Esophagus squamous epithelium (tissue), 5 donors: Measurements from ENCODE around the gene UAP1. TPM values are rescaled to one million over a fixed set of nuclear protein-coding genes. Genes with fewer than 3 reads are reported as not detected.
"Not testable (repeated sequence)": the region's sequence is repeated elsewhere in the genome, so short reads cannot be mapped to it uniquely, and the experiment has no call there.

ENCODE experiments used
- DNase-seq: peaks from one replicate; lab custom pipeline; 2025; lab: John Stamatoyannopoulos, UW
- H3K27ac ChIP-seq, 4 donors: fragments of 200-600 bp; sonication (generic); one replicate each; pipeline ENCODE4 v1.5.1; 2016 to 2019; ENCODE audit warnings: mild to moderate bottlenecking in 1 of 4
- H3K27me3 ChIP-seq, 4 donors: fragments of 200-600 bp; sonication (generic); 1 replicate in 3 of 4; 2 replicates in 1 of 4; pipeline versions ENCODE4 v1.5.1 to v1.6.0; 2017 to 2021; ENCODE audit warnings: antibody characterized with exemption in 1 of 4
- H3K36me3 ChIP-seq, 3 donors: fragments of 200-600 bp; sonication (generic); one replicate each; pipeline ENCODE4 v1.5.1; 2016 to 2019
- H3K4me1 ChIP-seq, 3 donors: fragments of 200-600 bp; sonication (generic); one replicate each; pipeline ENCODE4 v1.5.1; 2017 to 2019
- H3K4me3 ChIP-seq, 4 donors: fragments of 200-600 bp; sonication (generic); 1 replicate in 3 of 4; 2 replicates in 1 of 4; pipeline ENCODE4 v1.5.1; 2016 to 2019; ENCODE audit warnings: mild to moderate bottlenecking in 2 of 4, moderate library complexity in 1 of 4
- H3K9me3 ChIP-seq, 3 donors: fragments of 200-600 bp; sonication (generic); one replicate each; pipeline ENCODE4 v1.5.1; 2016 to 2019
- POLR2A ChIP-seq, 4 donors: fragments of 450-650 bp; IDR thresholded peaks; one replicate each; pipeline ENCODE4 v1.6.1; 2017; ENCODE audit warnings: antibody characterized with exemption in 4 of 4, mild to moderate bottlenecking in 4 of 4, moderate library complexity in 3 of 4
- WGBS, 2 donors: methylation state at CpG; one replicate each; pipeline ENCODE4 v1.1.5; 2018; 5-methylcytosine and 5-hydroxymethylcytosine counted together
- intact Hi-C: fragments of 100-400 bp; cut with DNase I; formaldehyde crosslinking; loops from one replicate; pipeline ENCODE4 v1.15.0; 2022
- total RNA-seq, 4 donors: library from RNA; depleted of rRNA; stranded (reverse); fragments of >200 nt; gene quantifications; one replicate each; pipeline ENCODE4 v1.1.0, GENCODE V29; 2016
- TF ChIP-seq, protein P1 (sequence below), 6 experiments: fragments of 450-650 bp in 4 of 6; fragments of 200-600 bp in 2 of 6; sonication (generic) in 2 of 6; IDR thresholded peaks; one replicate each; pipeline ENCODE4 v1.5.1; 2016 to 2019; ENCODE audit warnings: antibody characterized with exemption in 6 of 6, mild to moderate bottlenecking in 4 of 6, moderate library complexity in 4 of 6
- donor health status: DM: yes; HTN: yes; CAD: no.

Gene UAP1
- total RNA-seq, 4 donors from 2014 or later: 36.4 to 64.3 (median 49.3) TPM

DNA sequence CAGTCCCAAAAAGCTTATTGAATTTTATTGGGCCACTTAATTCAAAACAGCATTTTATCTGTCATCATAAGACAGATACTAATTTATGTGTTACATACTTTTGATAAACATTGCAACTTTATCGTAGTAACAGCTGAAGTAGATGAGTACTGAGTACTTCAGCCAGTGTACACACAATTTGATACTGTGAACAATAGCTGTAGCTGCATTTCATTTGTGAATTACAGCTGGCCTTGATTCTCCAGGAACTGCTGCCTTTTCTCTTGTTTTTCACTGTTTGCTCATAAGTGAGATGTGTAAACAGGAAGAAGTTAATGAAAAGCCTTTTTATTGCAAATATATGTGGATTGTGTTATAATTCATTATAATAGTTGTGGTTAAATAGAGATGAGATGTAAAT, 10.2 kb downstream of the UAP1 start:
- Histone ChIP-seq H3K27me3 (no peaks in the 10 kb centered on the region), H3K36me3 (peaks cover 0 to 24% (median 2%) of the 10 kb centered on the region in 3 donors), H3K27ac (no peak overlapping the region), H3K4me3 (no peak overlapping the region), H3K9me3 (no peaks in the 10 kb centered on the region), H3K4me1 (peaks cover 0 to 44% (median 7%) of the 10 kb centered on the region in 3 donors)
- TF ChIP-seq POLR2A (IDR thresholded peaks at IDR 0.05): no peak
- TF ChIP-seq, protein P1, sequence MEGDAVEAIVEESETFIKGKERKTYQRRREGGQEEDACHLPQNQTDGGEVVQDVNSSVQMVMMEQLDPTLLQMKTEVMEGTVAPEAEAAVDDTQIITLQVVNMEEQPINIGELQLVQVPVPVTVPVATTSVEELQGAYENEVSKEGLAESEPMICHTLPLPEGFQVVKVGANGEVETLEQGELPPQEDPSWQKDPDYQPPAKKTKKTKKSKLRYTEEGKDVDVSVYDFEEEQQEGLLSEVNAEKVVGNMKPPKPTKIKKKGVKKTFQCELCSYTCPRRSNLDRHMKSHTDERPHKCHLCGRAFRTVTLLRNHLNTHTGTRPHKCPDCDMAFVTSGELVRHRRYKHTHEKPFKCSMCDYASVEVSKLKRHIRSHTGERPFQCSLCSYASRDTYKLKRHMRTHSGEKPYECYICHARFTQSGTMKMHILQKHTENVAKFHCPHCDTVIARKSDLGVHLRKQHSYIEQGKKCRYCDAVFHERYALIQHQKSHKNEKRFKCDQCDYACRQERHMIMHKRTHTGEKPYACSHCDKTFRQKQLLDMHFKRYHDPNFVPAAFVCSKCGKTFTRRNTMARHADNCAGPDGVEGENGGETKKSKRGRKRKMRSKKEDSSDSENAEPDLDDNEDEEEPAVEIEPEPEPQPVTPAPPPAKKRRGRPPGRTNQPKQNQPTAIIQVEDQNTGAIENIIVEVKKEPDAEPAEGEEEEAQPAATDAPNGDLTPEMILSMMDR (IDR thresholded peaks at IDR 0.05): no peak
- 74 to 84% methylated on average over 1 of the region's 1 CpG for WGBS, 2 donors
- no peak for DNase-seq
- intact Hi-C loops: no loop called here

DNA sequence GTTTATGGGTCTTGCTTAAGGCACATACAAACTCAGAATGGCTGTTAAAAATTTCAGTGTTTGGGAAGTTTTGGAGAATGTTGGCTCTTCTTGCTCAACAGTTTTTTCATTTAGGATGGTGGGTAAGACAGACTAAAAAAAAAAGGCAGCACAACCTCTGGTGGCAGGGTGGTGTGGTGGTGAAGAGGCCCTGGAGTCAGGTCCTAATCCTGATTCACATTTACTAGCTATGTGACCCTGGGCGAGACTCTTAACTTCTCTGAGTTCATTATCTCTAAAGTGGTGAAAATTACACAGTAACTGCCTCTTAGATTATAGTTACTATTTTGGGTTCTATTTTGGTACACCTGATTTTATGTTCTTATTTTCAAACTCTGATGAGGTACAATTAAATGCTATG, 11.6 kb downstream of the UAP1 start:
- H3K27ac ChIP-seq: no peak overlapping the region

DNA sequence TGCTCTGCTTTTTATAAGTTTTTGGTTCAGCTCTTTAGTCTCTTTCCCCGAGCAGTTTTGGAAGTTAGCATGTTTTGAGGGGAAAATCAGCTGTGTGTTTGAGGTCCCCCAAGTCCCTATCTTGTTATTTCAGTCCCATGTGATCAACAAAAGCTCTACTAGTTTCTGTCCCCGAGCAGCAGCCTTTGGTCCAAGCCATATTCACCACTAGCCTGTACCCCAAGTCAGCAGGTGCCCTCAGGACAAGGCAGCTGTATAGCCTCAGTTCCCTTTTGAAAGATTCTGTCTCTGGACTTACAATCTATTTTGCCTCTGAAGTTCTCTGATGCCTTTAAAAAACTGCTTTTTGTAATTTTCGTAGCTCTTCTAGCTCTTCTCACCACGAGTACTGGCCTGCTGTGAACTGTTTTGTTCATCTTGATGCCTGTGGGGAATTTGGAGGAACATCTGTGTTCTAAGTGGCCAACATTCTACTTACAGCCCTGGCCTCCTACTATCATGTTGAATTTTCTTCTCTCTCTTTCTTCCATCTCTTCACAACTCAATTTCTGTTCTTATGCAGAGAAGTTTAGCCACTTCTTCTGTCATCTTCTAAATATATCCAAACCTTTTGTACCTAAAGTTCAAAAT, 16.7 kb downstream of the UAP1 start:
- intact Hi-C loops: no loop called here
- Histone ChIP-seq H3K4me3 (no peak overlapping the region), H3K36me3 (peaks cover 0 to 67% (median 0%) of the 10 kb centered on the region in 3 donors), H3K4me1 (peaks cover 0 to 4% (median 0%) of the 10 kb centered on the region in 3 donors), H3K27ac (no peak overlapping the region), H3K9me3 (no peaks in the 10 kb centered on the region), H3K27me3 (no peaks in the 10 kb centered on the region)
- 65 to 72% methylated on average over 3 to 4 of the region's 4 CpGs for WGBS, 2 donors
- no peak for DNase-seq
- no peak for TF ChIP-seq POLR2A (IDR thresholded peaks at IDR 0.05)
- TF ChIP-seq, protein P1 (IDR thresholded peaks at IDR 0.05): no peak

More for the DNA sequence above, 11.6 kb downstream of the UAP1 start:
- no peaks in the 10 kb centered on the region for H3K27me3 ChIP-seq
- no peak overlapping the region for H3K4me3 ChIP-seq
- 85 to 93% methylated on average over 1 of the region's 1 CpG for WGBS, 2 donors
- peaks cover 0 to 31% (median 4%) of the 10 kb centered on the region in 3 donors for H3K4me1 ChIP-seq
- DNase-seq: no peak
- H3K9me3 ChIP-seq: no peaks in the 10 kb centered on the region
- TF ChIP-seq, protein P1 (IDR thresholded peaks at IDR 0.05): no peak
- TF ChIP-seq POLR2A (IDR thresholded peaks at IDR 0.05): no peak
- H3K36me3 ChIP-seq: peaks cover 0 to 24% (median 0%) of the 10 kb centered on the region in 3 donors
- intact Hi-C loops: no loop called here

DNA sequence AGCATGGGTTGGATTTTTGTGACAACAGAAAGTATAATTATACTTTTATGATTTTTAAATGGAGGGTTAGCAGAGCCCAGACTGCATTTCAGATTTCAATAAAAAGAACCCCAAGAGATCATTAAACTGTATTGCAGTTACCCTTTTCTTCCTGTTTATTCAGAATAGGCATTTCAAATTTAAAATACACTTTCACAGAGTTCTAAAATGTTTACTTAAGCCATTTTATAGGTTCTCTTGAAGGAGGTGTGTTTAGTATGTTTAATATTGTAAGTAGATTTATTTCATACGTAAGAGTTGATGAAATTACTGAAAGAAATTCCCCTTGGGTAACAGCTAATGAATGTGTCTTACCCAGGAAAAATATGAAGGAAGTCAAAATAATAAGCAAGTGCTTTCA, 17.4 kb downstream of the UAP1 start:
- no peak overlapping the region for H3K27ac ChIP-seq
- H3K4me1 ChIP-seq: peaks cover 0 to 12% (median 0%) of the 10 kb centered on the region in 3 donors
- H3K9me3 ChIP-seq: no peaks in the 10 kb centered on the region
- 88 to 89% methylated on average over 1 of the region's 1 CpG for WGBS, 2 donors
- no peak for DNase-seq
- H3K27me3 ChIP-seq: no peaks in the 10 kb centered on the region
- intact Hi-C loops: no loop called here
- TF ChIP-seq POLR2A (IDR thresholded peaks at IDR 0.05): no peak
- TF ChIP-seq, protein P1 (IDR thresholded peaks at IDR 0.05): no peak
- no peak overlapping the region for H3K4me3 ChIP-seq
- peaks cover 0 to 75% (median 0%) of the 10 kb centered on the region in 3 donors for H3K36me3 ChIP-seq

DNA sequence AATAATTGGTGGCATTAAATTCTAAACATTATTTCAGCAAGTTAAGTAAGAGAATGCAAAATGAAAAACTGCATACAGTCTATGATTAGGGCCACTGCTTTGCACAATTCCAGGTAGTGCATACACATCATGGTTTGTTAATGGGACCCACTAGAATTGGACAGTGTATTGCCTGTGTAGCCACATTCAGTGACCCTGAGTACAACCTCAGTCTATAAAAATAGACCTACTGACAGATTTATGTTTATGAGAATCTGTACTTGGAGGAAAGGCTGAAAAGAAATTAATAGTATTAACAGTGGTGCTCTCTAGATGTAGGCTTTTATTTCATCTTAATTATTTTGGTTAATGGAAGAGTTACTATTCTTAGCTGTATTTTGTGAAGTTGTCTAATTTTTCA, 18.8 kb downstream of the UAP1 start:
- Histone ChIP-seq H3K27ac (no peak overlapping the region), H3K4me1 (peaks cover 0 to 25% (median 0%) of the 10 kb centered on the region in 3 donors), H3K4me3 (no peak overlapping the region), H3K36me3 (peaks cover 0 to 86% (median 0%) of the 10 kb centered on the region in 3 donors), H3K27me3 (no peaks in the 10 kb centered on the region), H3K9me3 (no peaks in the 10 kb centered on the region)
- intact Hi-C loops: no loop called here
- TF ChIP-seq POLR2A (IDR thresholded peaks at IDR 0.05): no peak
- TF ChIP-seq, protein P1 (IDR thresholded peaks at IDR 0.05): no peak
- DNase-seq: no peak

DNA sequence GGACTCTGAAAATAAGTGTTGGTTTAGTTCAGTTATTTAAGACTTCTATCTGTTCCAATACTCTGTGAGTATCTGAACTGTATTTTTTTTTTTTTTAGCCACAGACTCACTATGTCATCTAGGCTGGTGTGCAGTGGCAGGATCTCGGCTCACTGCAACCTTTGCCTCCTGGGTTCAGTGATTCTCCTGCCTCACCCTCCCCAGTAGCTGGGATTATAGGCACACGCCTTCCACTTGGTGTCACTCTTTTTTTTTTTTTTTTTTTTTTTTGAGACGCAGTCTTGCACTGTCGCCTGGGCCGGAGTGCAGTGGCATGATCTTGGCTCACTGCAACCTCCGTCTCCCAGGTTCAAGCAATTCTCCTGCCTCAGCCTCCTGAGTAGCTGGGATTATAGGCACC, 21.4 kb downstream of the UAP1 start:
- 69 to 73% methylated on average over 6 of the region's 6 CpGs for WGBS, 2 donors
- H3K27ac ChIP-seq, intact Hi-C loops, H3K4me3 ChIP-seq, DNase-seq, H3K9me3 ChIP-seq, H3K27me3 ChIP-seq: not testable (repeated sequence)
- peaks cover 0 to 93% (median 4%) of the 10 kb centered on the region in 3 donors for H3K36me3 ChIP-seq
- H3K4me1 ChIP-seq: peaks cover 0 to 40% (median 0%) of the 10 kb centered on the region in 3 donors

DNA sequence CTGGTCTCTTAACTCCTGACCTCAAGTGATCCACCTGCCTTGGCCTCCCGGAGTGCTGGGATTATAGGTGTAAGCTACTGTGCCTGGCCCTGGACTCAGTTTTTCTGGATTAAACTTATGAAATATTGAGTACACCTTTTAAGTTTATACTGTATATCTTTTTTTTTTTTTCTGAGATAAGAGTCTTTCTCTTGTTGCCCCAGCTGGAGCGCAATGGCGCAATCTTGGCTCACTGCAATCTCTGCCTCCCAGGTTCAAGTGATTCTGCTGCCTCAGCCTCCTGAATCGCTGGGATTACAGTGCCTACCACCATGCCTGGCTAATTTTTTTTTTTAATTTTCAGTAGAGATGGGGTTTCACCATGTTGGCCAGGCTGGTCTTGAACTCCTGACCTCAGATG, 23.6 kb downstream of the UAP1 start:
- H3K4me3 ChIP-seq, H3K27ac ChIP-seq, intact Hi-C loops, DNase-seq, H3K9me3 ChIP-seq, H3K27me3 ChIP-seq: not testable (repeated sequence)
- 95 to 97% methylated on average over 4 of the region's 4 CpGs for WGBS, 2 donors
- peaks cover 4 to 90% (median 5%) of the 10 kb centered on the region in 3 donors for H3K36me3 ChIP-seq
- H3K4me1 ChIP-seq: peaks cover 0 to 40% (median 0%) of the 10 kb centered on the region in 3 donors
